HL-60 (cell line): Measurements from ENCODE around the gene CFAP61.

ENCODE experiments used
- DNase-seq, 2 experiments: peaks; one replicate each; pipeline ENCODE4 v3.0.0-alpha.2; 2010 to 2020; ENCODE audit warnings: low read depth in 1 of 2, low spot score in 1 of 2
- H3K27ac ChIP-seq: fragments of 250-450 bp; sonication (Bioruptor Pico); replicated peaks from 2 replicates; pipeline ENCODE4 v1.5.1; 2020; ENCODE audit warnings: mild to moderate bottlenecking, moderate library complexity
- H3K27me3 ChIP-seq: fragments of 250-450 bp; sonication (Bioruptor Pico); 2 replicates; pipeline ENCODE4 v1.5.1; 2021; ENCODE audit warnings: mild to moderate bottlenecking, moderate library complexity; ENCODE audit not compliant: insufficient read depth, poor library complexity, severe bottlenecking
- H3K4me3 ChIP-seq: replicated peaks from 2 replicates; pipeline ENCODE4 v1.5.1; 2011; ENCODE audit warnings: mild to moderate bottlenecking, control low read depth, low read length; ENCODE audit not compliant: insufficient read depth
- CTCF ChIP-seq: IDR thresholded peaks from one replicate; pipeline ENCODE4 v1.5.1; 2011; ENCODE audit warnings: low read length, control low read depth, inconsistent platforms; ENCODE audit not compliant: insufficient read depth
- GABPA ChIP-seq: IDR thresholded peaks from 2 replicates; pipeline ENCODE4 v1.6.1; 2012; ENCODE audit warnings: low read depth
- POLR2AphosphoS5 ChIP-seq: IDR thresholded peaks from 2 replicates; pipeline ENCODE4 v1.6.1; 2012; ENCODE audit warnings: low read depth
- REST ChIP-seq: IDR thresholded peaks from 2 replicates; pipeline ENCODE4 v1.6.1; 2012; ENCODE audit warnings: low read depth; ENCODE audit not compliant: insufficient replicate concordance
- SPI1 ChIP-seq: IDR thresholded peaks from 2 replicates; pipeline ENCODE4 v1.6.1; 2012; ENCODE audit warnings: low read depth, mild to moderate bottlenecking, borderline replicate concordance

Gene CFAP61

GRCh38 chr20:20143646-20144045 lies 91.3 kb downstream of the CFAP61 start:
- Histone ChIP-seq H3K4me3 (no peak overlapping the region), H3K27me3 (peaks cover 7% of the 10 kb centered on the region), H3K27ac (no peak overlapping the region)
- no peak for DNase-seq
- no peak for TF ChIP-seq REST
- TF ChIP-seq GABPA, result no peak
- TF ChIP-seq POLR2AphosphoS5, result no peak
- TF ChIP-seq SPI1, result no peak
- TF ChIP-seq CTCF, result no peak

GRCh38 chr20:20148779-20149178 lies 96.4 kb downstream of the CFAP61 start:
- Histone ChIP-seq H3K4me3 (no peak overlapping the region), H3K27ac (no peak overlapping the region), H3K27me3 (peaks cover 4% of the 10 kb centered on the region)
- DNase-seq, result no peak
- TF ChIP-seq POLR2AphosphoS5 (no peak), REST (no peak), GABPA (no peak), CTCF (no peak)

GRCh38 chr20:20150241-20150640 lies 97.9 kb downstream of the CFAP61 start:
- peaks cover 7% of the 10 kb centered on the region for H3K27me3 ChIP-seq
- DNase-seq, result no peak
- H3K27ac ChIP-seq, result no peak overlapping the region
- no peak for TF ChIP-seq REST
- no peak for TF ChIP-seq CTCF
- no peak for TF ChIP-seq GABPA
- no peak for TF ChIP-seq POLR2AphosphoS5
- TF ChIP-seq SPI1, result no peak
- no peak overlapping the region for H3K4me3 ChIP-seq
